Raji (cell line): ENCODE measurements around the gene CLCN1.

Experiments
- POLR2A ChIP-seq: IDR thresholded peaks from 2 replicates; pipeline ENCODE4 v1.6.1; 2011; ENCODE audit warnings: low read depth, low read length, control low read depth; ENCODE audit not compliant: insufficient read depth

The CLCN1 gene

DNA sequence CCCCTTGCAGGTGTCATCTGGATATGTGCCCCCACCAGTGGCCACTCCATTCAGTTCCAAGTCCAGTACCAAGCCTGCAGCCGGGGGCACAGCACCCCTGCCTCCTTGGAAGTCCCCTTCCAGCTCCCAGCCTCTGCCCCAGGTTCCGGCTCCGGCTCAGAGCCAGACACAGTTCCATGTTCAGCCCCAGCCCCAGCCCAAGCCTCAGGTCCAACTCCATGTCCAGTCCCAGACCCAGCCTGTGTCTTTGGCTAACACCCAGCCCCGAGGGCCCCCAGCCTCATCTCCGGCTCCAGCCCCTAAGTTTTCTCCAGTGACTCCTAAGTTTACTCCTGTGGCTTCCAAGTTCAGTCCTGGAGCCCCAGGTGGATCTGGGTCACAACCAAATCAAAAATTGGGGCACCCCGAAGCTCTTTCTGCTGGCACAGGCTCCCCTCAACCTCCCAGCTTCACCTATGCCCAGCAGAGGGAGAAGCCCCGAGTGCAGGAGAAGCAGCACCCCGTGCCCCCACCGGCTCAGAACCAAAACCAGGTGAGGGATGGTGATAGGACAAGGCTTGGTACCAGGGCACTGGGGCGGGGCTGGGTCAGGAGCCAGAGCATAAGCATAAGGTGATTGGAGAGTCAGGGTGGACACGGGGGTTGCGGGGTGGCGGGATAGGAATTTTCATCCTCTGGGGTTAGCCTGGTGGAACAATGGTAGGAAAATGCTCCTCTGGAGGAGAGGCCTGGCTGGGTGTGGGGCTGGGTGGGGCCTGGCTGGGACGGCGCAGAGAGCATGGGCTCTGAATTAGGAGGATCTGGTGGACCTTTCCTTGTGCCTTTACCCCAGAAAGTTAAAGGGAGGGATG lies 67.1 kb downstream of the CLCN1 start:
- no peak for TF ChIP-seq POLR2A

DNA sequence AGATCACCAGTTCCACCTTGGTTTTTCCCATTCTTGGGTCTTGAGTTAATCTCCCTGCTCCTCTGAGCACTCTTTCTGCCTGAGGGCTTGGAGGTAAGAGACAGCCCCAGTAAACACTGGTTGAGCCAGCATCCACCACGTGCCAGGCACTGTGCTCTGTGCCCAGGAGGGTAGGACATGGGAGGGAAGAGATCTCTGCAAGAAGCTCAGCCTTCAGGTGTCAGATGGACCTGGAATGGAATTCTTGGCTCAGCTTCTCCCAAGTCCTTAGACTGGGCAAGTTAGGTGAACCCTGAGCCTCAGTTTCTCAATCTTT lies 67.7 kb downstream of the CLCN1 start:
- TF ChIP-seq POLR2A, result no peak

DNA sequence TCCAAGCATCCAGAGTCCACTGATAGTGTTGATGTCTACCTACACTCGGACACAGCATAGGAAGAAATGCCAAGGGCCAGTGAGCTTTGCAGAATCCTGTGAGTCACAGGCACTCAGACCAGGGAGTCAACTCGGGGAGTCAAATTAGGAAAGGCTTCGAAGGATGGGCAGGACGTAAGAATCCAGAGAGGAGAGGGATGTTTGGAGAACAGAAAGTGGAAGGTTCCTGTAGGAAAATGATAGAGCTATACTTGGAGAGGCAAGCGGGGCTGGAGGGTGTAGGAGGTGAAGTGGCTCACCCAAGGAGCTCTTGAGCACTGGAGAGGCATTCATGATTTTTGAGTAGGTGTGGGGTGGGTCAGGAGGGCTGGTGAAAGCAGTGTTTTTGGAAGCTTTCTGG lies 68.2 kb downstream of the CLCN1 start:
- TF ChIP-seq POLR2A, result no peak

GRCh38 chr7:143384661-143385631 lies 69.0 kb downstream of the CLCN1 start:
- no peak for TF ChIP-seq POLR2A

GRCh38 chr7:143385891-143386781 lies 70.2 kb downstream of the CLCN1 start:
- no peak for TF ChIP-seq POLR2A

GRCh38 chr7:143387156-143387975 lies 71.5 kb downstream of the CLCN1 start:
- no peak for TF ChIP-seq POLR2A

DNA sequence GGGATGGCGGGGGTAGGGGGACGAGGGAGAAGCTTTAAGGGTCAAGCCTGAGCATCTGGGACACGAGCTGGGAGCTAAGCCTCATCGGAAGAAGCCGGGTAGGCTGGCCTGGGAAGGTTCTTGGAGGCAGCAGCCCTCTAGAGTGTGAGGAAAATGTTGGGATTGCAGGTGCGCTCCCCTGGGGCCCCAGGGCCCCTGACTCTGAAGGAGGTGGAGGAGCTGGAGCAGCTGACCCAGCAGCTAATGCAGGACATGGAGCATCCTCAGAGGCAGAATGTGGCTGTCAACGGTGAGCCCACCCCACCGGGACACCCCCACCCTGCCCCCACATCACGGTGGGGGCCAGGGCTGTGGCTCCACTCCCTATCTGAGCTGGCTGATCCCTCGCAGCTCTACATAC lies 72.1 kb downstream of the CLCN1 start:
- TF ChIP-seq POLR2A, result no peak

DNA sequence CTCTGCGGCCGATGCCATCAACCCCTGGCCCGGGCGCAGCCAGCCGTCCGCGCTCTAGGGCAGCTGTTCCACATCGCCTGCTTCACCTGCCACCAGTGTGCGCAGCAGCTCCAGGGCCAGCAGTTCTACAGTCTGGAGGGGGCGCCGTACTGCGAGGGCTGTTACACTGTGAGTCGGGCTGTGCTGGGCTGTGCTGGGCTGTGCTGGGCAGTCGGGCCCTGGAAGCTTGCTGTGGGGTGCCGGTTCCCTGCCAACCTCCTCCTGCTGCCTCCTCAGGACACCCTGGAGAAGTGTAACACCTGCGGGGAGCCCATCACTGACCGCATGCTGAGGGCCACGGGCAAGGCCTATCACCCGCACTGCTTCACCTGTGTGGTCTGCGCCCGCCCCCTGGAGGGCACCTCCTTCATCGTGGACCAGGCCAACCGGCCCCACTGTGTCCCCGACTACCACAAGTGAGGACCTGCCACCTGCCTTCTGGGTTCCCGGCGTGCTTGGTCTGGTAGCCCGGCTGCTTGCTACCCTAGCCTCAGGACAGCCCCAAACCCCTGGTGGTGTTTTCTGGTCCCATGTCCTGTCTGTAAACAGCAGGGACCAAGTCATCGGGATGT lies 72.7 kb downstream of the CLCN1 start:
- no peak for TF ChIP-seq POLR2A

DNA sequence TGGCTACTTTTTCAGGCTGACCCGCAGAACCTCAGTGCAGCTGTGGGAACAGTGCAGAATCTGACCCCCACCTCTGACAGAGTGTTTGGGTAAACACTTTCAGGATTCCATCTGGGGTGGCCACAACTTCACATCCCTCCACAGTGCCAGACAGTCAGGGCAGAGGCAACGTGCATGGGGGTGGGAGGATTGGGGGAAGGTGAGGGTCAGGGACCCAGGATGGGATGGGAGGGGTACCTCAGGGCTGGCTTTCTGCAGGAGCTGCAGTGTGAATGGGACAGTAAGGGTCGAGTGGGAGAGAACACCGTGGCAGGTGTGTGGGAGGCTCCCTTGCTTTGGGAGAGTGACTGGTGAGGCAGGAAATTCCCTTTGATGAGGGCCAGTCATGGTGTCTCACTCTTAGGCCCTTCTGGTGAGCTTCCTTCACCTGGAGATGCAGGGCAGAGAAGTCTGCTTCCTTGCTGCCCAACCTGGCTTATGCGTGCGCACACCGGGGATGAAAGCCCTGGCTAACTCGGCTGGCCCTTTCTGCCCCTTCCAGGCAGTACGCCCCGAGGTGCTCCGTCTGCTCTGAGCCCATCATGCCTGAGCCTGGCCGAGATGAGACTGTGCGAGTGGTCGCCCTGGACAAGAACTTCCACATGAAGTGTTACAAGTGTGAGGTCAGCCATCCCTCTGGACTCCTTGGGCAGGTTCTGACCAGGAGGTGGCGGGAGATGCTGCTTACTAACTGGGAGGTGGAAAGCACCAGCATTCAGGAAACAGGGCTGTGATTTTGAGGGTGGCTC lies 73.6 kb downstream of the CLCN1 start:
- TF ChIP-seq POLR2A, result no peak

GRCh38 chr7:143390104-143390772 lies 74.3 kb downstream of the CLCN1 start:
- TF ChIP-seq POLR2A, result no peak

DNA sequence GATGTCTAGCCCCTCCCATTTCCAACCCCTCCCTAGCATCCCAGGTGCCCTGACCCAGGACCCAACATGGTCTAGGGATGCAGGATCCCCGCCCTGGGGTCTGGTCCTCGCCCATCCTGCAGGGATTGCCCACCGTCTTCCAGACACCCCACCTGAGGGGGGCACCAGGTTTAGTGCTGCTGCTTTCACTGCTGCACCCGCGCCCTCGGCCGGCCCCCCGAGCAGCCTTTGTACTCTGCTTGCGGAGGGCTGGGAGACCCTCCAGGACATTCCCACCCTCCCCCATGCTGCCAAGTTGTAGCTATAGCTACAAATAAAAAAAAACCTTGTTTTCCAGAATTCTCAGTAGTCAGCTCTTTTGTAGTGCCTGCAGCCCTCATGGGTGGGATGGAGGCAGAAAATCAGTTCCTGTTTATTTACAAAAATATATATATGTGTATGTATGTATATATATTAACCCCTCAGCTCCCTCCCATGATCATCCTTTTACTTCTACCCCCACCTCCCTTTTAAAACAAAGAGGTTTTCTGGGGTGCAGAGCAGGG lies 74.9 kb downstream of the CLCN1 start:
- no peak for TF ChIP-seq POLR2A
